Ishikawa (cell line): ENCODE measurements around the gene GAK.

Experiments
- CEBPB ChIP-seq: IDR thresholded peaks from 2 replicates; pipeline ENCODE4 v1.6.1; 2012
- CREB1 ChIP-seq: IDR thresholded peaks from 2 replicates; pipeline ENCODE4 v1.6.1; 2012; ENCODE audit warnings: low read depth
- EGR1 ChIP-seq: IDR thresholded peaks from 2 replicates; pipeline ENCODE4 v1.6.1; 2012
- EP300 ChIP-seq: IDR thresholded peaks from 2 replicates; pipeline ENCODE4 v1.6.1; 2012; ENCODE audit warnings: borderline replicate concordance
- FOXM1 ChIP-seq: IDR thresholded peaks from 2 replicates; pipeline ENCODE4 v1.6.1; 2012; ENCODE audit warnings: low read depth, borderline replicate concordance
- MAX ChIP-seq: IDR thresholded peaks from 2 replicates; pipeline ENCODE4 v1.6.1; 2012
- NFIC ChIP-seq: IDR thresholded peaks from 2 replicates; pipeline ENCODE4 v1.6.1; 2012
- RAD21 ChIP-seq: IDR thresholded peaks from 2 replicates; pipeline ENCODE4 v1.6.1; 2012; ENCODE audit warnings: low read depth
- REST ChIP-seq: IDR thresholded peaks from 2 replicates; pipeline ENCODE4 v1.6.1; 2012; ENCODE audit warnings: low read depth, mild to moderate bottlenecking
- TAF1 ChIP-seq: IDR thresholded peaks from 2 replicates; pipeline ENCODE4 v1.6.1; 2012; ENCODE audit warnings: low read depth, mild to moderate bottlenecking
- TCF12 ChIP-seq: IDR thresholded peaks from 2 replicates; pipeline ENCODE4 v1.6.1; 2012; ENCODE audit warnings: low read depth
- TEAD4 ChIP-seq: IDR thresholded peaks from 2 replicates; pipeline ENCODE4 v1.6.1; 2012
- USF1 ChIP-seq: IDR thresholded peaks from 2 replicates; pipeline ENCODE4 v1.6.1; 2012
- YY1 ChIP-seq: IDR thresholded peaks from 2 replicates; pipeline ENCODE4 v1.6.1; 2012; ENCODE audit warnings: low read depth
- ZBTB7A ChIP-seq: IDR thresholded peaks from 2 replicates; pipeline ENCODE4 v1.6.1; 2012; ENCODE audit warnings: low read depth

GAK gene

GRCh38 chr4:961351-962230 is 29.5 kb upstream of the GAK start:
- TF ChIP-seq ZBTB7A (no peak), RAD21 (no peak), FOXM1 (no peak), EP300 (no peak), REST (no peak), EGR1 (no peak), NFIC (no peak), MAX (no peak), CEBPB (no peak), TCF12 (no peak), USF1 (no peak), YY1 (no peak), TEAD4 (no peak), TAF1 (no peak), CREB1 (no peak)

- TF ChIP-seq MAX (no peak), YY1 (no peak), TAF1 (no peak), EGR1 (no peak), REST (no peak), TEAD4 (no peak), EP300 (no peak), ZBTB7A (no peak), RAD21 (no peak), USF1 (no peak), TCF12 (no peak), CEBPB (no peak)
These were observed 28.7 kb upstream of the GAK start for GRCh38 chr4:960636-961350.

- no peak for TF ChIP-seq YY1
- no peak for TF ChIP-seq EGR1
- TF ChIP-seq ZBTB7A, result no peak
- TF ChIP-seq RAD21, result no peak
- TF ChIP-seq CEBPB, result no peak
- TF ChIP-seq TCF12, result no peak
- TF ChIP-seq MAX, result no peak
- TF ChIP-seq REST, result no peak
- no peak for TF ChIP-seq NFIC
- no peak for TF ChIP-seq TAF1
- no peak for TF ChIP-seq FOXM1
- TF ChIP-seq EP300, result no peak
These were observed 28.1 kb upstream of the GAK start for GRCh38 chr4:960140-960635.
